ENCODE results near the gene NR2F2.

The NR2F2 gene

DNA sequence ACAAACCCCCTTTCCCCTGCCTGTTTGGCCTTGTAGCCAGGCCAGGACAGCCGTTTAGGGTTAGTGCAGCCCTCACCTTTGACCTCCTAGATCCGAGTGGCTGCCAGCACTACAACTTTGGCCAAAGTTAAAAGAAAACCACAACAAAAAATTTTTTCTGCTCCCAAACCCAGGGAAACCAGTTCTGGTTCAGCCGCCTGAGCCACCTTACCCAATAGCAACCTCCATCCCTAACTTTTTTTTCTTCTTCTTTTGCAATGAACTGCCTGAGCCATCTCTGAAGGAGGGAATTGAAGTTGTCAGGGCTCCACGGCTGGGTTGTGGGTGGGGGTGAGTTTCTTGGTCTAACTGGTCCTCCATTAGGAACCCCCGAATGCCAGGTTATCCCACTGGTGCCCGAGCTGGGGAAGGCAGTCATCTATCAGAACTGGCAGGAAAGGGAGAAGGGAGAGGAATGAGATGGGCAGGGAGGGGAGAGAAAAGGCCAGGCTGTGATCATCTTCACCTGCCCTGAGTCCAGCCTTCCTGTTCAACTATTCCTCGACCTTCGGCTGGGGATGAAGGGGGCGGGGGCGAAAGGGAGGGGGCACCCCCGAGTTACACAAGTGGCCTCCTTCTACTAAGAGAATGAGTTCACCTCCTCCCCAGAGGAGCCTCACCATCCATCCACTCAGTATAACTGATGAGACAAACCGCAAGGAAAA lies 6.2 kb upstream of the NR2F2 start:
- peak; percentile 10 for DNase-seq (ENCODE audit: low spot score)
- TF ChIP-seq, protein P1, sequence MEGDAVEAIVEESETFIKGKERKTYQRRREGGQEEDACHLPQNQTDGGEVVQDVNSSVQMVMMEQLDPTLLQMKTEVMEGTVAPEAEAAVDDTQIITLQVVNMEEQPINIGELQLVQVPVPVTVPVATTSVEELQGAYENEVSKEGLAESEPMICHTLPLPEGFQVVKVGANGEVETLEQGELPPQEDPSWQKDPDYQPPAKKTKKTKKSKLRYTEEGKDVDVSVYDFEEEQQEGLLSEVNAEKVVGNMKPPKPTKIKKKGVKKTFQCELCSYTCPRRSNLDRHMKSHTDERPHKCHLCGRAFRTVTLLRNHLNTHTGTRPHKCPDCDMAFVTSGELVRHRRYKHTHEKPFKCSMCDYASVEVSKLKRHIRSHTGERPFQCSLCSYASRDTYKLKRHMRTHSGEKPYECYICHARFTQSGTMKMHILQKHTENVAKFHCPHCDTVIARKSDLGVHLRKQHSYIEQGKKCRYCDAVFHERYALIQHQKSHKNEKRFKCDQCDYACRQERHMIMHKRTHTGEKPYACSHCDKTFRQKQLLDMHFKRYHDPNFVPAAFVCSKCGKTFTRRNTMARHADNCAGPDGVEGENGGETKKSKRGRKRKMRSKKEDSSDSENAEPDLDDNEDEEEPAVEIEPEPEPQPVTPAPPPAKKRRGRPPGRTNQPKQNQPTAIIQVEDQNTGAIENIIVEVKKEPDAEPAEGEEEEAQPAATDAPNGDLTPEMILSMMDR (IDR thresholded peaks at IDR 0.05; ENCODE audit: extremely low read depth, missing control alignments), result no peak

DNA sequence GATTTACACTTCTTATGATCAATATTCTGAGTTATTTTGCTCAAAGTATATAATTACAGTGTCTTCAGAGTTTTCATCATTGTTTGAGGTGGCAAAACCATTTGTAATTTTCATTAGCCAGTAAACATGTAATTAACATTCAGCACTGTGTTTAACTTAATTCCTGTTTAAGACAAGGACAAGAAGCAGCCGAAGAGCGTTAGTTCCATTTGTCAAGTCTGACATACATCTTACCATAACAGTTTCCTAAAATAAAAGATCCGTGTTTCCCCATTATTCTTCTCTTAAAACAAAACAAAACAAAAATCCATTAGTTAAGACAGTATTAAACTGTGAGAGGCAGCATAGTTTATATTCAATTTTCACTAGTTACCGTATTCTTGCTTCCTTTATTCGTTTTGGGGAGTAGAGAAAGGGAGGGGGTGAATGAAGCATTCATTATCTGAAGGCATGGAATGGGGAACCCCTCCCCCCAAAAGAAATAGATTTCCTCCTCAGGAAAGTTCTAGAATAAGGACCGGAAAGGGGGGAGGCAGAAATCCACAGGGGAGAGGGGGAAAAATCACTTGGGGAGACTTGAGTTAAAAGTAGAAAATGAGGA lies 5.5 kb upstream of the NR2F2 start:
- TF ChIP-seq, protein P1 (IDR thresholded peaks at IDR 0.05; ENCODE audit: extremely low read depth, missing control alignments), result no peak
- no peak for DNase-seq (ENCODE audit: low spot score)

DNA sequence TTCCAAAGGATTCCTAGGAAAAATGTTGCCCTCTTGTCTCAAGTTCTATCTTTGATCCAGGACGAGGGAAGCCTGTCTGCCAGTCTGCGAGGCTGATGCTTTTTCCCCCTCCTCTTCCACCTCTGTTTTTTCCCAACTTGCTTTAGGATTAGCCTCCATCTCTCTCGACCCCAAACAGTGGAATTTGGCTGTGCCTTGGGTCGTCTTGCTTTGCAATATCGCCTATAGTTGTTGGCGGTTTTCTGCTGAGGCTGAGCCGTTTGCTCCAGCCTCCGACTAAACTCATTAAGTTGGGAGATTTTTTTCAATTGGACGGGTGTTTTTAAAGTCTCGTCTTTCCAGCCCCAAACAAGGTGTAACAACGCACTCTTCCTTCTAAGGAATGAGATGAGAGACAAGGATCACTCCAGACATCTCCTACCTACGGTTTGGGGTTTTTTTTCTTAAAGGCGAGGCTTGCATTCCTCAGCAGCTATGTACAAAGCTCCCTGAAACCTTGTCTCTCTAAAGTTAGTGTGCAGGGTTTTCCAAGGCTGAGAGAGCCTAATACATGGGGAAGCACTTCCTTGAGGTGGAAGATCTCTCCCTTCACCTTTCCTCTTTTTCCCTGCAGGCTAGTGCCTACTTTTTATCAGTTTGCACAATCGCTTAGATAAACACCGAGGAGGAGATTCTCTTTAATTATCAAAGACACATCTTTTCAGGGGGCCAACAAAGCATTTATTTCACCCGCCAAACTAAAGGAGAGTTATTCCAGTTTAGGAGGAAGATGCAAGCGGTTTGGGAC lies 4.8 kb upstream of the NR2F2 start:
- peak; percentile 14 for DNase-seq (ENCODE audit: low spot score)
- TF ChIP-seq, protein P1 (IDR thresholded peaks at IDR 0.05; ENCODE audit: extremely low read depth, missing control alignments), result no peak

DNA sequence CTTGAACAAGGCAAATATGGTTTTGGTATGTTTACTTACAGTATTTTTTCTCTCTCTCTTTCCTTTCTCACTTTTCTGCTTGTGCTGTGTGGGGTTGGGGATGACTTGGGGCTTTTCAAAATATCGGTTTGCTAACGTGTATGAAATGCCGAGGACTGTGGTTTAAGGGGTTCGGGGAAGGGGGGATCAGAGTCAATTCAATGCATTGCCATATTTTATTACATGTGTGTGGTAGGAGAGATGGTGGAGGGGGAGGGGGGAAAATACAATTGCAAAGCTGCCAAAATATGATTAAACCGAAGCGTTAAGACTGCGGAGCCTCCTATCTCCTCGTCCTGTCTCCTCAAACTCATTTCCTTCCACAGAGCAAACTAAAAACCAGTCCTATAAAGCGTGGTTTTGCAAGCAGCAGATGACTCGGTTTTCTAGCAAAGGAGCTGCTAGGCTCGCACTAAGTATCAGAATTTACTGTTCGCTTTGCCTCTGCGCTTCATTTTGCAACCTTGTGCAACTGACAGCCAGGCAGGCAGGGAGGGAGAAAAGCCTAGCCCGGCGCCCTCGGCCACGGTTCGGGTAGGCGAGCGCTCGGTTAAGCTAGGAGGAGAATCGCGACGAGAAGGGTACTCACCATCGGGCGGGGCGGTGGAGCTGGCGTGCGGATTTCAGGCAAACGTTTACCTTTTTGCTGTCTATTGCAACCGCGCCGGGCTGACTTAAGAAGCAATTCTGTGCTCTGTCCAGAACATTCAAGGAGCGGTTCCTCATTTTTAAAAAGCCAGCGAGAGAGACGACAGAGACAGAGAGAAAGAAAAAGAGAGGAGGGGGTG lies 4.0 kb upstream of the NR2F2 start:
- DNase-seq (ENCODE audit: low spot score), result peak; percentile 10
- TF ChIP-seq, protein P1 (IDR thresholded peaks at IDR 0.05; ENCODE audit: extremely low read depth, missing control alignments), result no peak

DNA sequence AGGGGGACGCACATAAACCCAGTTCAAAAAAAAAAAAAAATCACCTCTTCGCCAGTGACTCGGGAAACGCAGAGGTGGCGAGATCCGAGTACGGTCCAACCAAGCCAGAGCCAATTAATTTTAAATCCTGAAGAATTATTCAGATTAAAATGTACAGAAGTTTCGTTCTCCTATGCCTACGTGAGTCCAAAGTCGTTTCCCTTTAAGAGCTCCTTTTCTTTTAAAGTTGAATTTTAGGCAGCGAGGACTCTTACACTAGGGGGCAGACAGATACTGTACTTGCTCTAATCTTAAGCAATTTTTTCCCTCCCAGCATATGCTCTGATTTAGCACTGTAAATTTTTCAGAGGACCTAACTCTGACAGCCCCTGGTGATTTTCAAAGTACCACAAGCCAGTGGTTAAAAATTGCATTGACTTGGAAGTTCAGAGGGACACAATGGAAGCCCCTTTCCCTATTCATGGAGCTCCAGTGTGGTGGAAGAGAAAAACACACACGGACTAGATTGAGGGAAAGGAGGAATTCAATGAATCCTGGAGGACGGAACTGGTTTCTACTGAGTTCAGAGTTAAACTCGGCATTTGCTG lies 3.3 kb upstream of the NR2F2 start:
- DNase-seq (ENCODE audit: low spot score), result peak; percentile 59
- TF ChIP-seq, protein P1 (IDR thresholded peaks at IDR 0.05; ENCODE audit: extremely low read depth, missing control alignments), result peak; percentile 25

DNA sequence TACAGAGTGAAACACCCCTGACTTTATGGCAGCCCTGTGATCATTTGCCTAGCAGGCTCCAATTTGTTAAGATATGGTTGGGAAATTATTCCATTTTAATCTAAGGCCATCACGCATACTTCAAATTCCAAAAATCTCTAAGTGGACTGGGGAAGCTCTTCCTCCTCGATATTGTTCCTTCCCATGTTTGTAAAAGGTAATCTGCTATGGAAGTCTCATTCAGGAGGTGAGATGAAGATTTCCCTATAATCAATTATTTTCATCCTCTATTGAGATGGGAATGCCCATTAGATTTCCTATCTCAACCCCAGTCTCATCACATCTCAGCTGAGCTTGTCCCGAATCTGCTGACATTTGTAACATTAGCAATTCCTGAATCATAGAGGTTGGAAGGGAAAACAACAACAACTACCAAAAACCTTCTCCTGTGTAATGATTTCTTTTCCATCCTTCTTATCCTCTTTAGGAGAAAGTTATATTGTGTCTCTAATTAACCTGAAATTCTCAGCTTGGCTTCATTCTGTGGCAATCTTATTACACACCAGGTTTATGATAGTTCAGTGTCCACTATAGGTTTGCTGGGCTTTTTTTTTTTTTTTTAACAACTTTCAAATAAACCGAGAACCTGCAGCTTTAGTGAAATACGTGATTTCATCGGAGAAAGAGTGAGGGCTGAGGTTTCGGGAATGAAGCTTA lies 2.2 kb upstream of the NR2F2 start:
- DNase-seq (ENCODE audit: low spot score), result no peak
- TF ChIP-seq, protein P1 (IDR thresholded peaks at IDR 0.05; ENCODE audit: extremely low read depth, missing control alignments), result no peak
